GM23248 (cell line): Measurements from ENCODE around the gene SNRNP70.

ENCODE experiments used
- EZH2 ChIP-seq: fragments of 200-600 bp; sonication (generic); IDR thresholded peaks from 2 replicates; pipeline ENCODE4 v1.6.1; 2018; ENCODE audit warnings: antibody characterized with exemption, mild to moderate bottlenecking; ENCODE audit not compliant: insufficient read depth, poor library complexity, severe bottlenecking
- EZH2phosphoT487 ChIP-seq: fragments of 200-600 bp; sonication (generic); IDR thresholded peaks from 2 replicates; pipeline ENCODE4 v1.6.1; 2018; ENCODE audit warnings: antibody characterized with exemption, moderate library complexity, mild to moderate bottlenecking, low read depth; ENCODE audit not compliant: insufficient read depth

GRCh38 chr19:49153167-49153809 lies 68.0 kb downstream of the SNRNP70 start:
- TF ChIP-seq EZH2 (no peak), EZH2phosphoT487 (no peak)
